ENCODE measurements around the gene FNBP1. TPM values are rescaled to one million over a fixed set of nuclear protein-coding genes. Genes with fewer than 3 reads are reported as not detected.
A peak's percentile ranks its signal among the peaks of the same experiment; 100 is the strongest.

Gene FNBP1
- total RNA-seq, 1 donor from 2014 or later: 48.4 TPM

DNA sequence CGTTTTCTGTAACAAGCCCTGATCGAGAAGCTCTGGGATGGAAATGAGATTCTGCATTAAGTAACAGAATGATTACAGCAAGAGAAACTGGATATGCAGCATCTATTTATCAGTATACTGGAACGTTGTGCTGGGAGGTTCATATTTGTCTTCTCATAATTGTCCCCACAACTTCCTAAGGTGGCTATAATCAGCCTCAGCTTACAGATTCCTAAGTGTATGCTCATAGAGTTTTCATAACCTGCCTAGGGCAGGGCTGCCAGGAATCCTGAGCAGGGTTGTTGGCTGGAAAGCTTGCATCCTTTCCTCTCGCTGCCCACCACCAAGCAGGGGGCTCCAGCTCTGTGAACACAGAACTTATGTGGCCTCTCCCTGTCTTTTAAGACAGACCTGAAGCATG, 70.2 kb downstream of the FNBP1 start:
- DNase-seq (ENCODE audit: low read depth, low spot score): no peak
- Mint-ChIP-seq H3K4me3 (no peak overlapping the region), H3K36me3 (ENCODE audit: low read depth) (peaks cover 12% of the 10 kb centered on the region), H3K27me3 (ENCODE audit: low read depth) (no peaks in the 10 kb centered on the region), H3K4me1 (peaks cover 3% of the 10 kb centered on the region), H3K27ac (ENCODE audit: unreplicated experiment) (peak overlapping the region; percentile 50), H3K9me3 (no peaks in the 10 kb centered on the region)
- TF ChIP-seq, protein P1, sequence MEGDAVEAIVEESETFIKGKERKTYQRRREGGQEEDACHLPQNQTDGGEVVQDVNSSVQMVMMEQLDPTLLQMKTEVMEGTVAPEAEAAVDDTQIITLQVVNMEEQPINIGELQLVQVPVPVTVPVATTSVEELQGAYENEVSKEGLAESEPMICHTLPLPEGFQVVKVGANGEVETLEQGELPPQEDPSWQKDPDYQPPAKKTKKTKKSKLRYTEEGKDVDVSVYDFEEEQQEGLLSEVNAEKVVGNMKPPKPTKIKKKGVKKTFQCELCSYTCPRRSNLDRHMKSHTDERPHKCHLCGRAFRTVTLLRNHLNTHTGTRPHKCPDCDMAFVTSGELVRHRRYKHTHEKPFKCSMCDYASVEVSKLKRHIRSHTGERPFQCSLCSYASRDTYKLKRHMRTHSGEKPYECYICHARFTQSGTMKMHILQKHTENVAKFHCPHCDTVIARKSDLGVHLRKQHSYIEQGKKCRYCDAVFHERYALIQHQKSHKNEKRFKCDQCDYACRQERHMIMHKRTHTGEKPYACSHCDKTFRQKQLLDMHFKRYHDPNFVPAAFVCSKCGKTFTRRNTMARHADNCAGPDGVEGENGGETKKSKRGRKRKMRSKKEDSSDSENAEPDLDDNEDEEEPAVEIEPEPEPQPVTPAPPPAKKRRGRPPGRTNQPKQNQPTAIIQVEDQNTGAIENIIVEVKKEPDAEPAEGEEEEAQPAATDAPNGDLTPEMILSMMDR (conservative IDR thresholded peaks at IDR 0.05): no peak

DNA sequence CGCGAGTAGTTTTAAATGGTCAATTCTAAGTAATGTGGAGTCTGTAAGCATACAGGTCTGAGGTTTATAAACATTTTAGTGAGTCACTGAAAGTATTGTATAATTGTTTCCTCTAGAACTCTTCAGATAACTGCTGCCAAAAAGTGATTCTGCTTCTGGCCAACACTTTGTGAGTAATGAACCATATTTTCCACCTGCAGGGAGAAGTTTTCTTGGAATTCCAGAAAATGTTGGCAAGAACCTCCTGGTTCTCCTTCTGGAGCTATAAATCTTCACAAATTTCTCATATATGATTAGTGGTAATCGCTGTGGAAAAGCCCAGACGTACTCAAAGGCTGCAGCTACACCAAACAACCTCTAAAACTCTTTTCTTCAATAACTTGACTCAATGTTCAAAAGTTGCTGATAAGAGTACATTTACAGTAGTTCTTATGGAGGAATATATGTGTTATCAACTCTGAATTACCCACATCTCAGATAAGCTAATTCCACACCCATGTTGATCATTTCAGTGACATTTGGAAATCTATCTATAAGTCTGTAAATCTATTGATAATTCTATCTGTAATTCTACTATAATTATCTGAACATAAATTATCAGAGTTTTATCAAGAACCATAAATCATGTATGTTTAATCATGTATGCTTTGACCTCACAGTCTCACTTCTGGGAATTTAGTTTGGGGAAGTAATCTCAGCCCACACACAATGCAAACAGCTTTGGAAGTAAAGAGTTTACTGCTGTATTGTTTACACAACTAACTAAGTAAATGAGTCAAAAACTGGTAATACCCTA, 74.1 kb downstream of the FNBP1 start:
- Mint-ChIP-seq H3K27me3 (ENCODE audit: low read depth) (no peaks in the 10 kb centered on the region), H3K9me3 (no peaks in the 10 kb centered on the region), H3K36me3 (ENCODE audit: low read depth) (peaks cover 17% of the 10 kb centered on the region), H3K27ac (ENCODE audit: unreplicated experiment) (no peak overlapping the region), H3K4me1 (peaks cover 34% of the 10 kb centered on the region), H3K4me3 (no peak overlapping the region)
- TF ChIP-seq, protein P1 (conservative IDR thresholded peaks at IDR 0.05): no peak
- no peak for DNase-seq (ENCODE audit: low read depth, low spot score)

DNA sequence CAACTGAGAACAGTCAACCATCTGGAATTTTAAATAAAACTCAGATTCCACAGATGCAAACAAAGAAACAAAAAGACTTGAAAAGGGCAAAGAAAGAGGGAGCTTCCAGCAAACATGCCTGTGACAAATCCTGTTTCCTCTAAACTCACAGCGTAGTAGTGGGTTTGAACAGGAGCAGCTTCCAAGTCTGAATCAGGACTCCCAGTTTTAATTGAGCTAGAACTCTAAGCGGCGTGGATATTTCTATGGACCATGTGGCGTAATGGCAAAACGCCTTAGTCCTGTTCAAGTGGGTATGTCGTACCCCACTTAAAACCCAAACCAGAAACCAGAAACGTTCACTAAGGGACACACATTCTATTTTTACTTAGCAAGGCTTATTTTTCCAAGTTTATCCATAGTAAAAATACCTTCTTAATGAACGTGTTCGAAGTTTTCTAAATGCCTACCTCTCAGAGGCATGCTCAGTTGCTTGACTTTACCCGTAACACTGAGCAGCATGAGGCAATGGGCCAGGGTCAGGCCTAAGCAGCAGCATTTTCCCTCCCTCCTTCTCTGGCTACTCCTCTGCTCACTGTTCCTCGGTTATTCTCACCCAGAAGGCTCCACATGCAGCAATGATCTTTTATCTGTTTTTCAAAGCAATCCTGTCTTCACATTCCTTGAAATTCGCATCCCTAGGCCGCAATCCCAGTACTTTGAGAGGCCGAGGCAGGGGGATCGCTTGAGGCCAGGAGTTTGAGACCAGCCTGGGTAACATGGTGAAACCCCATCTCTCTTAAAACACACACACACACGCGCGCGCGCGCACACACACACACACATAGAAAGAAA, 77.9 kb downstream of the FNBP1 start:
- no peak for DNase-seq (ENCODE audit: low read depth, low spot score)
- H3K9me3 Mint-ChIP-seq: no peaks in the 10 kb centered on the region
- H3K4me1 Mint-ChIP-seq: peaks cover 58% of the 10 kb centered on the region
- H3K36me3 Mint-ChIP-seq (ENCODE audit: low read depth): peaks cover 10% of the 10 kb centered on the region
- H3K27ac Mint-ChIP-seq (ENCODE audit: unreplicated experiment): peak overlapping the region; percentile 99
- TF ChIP-seq, protein P1 (conservative IDR thresholded peaks at IDR 0.05): no peak
- H3K4me3 Mint-ChIP-seq: peak overlapping the region; percentile 84
- no peaks in the 10 kb centered on the region for H3K27me3 Mint-ChIP-seq (ENCODE audit: low read depth)

DNA sequence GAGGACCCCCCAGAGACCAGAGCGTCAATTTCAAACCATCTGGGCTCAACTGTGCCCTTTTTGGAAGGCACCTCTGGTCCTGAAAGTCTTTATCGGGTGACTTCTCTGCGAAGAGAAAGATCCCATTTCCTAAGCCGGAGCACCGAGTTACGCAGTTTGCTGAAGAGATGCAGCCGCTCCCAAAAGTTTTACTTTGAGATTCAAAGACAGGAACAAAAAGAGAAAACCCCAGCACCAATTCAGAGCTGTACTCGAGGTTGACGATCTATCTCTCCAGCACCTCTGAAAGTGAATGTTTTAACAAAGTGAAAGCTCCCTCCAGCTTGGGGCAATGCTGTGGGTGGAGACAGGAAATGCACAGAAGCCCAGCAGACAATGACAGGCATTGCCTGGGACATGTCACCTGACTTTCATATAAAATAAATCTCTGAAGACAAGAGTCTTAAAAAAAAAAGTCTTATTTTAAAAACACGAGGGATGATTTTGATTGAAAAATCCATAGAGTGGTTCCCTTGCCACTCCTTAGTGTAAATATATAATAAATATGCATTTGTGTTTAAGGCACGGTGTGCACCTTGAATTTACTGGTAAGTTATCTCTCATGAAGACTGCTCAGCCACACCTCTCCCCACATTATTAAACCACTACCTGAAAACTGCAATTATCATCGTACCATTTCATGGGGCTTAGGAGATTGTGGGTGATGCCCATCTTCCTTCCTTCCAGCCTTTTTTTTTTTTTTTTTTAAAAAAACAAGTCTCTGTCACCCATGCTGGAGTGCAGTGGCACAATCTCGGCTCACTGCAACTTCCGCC, 79.9 kb downstream of the FNBP1 start:
- TF ChIP-seq, protein P1 (conservative IDR thresholded peaks at IDR 0.05): no peak
- H3K4me1 Mint-ChIP-seq: peaks cover 58% of the 10 kb centered on the region
- peaks cover 14% of the 10 kb centered on the region for H3K36me3 Mint-ChIP-seq (ENCODE audit: low read depth)
- no peak for DNase-seq (ENCODE audit: low read depth, low spot score)
- peak overlapping the region; percentile 99 for H3K27ac Mint-ChIP-seq (ENCODE audit: unreplicated experiment)
- no peaks in the 10 kb centered on the region for H3K27me3 Mint-ChIP-seq (ENCODE audit: low read depth)
- no peaks in the 10 kb centered on the region for H3K9me3 Mint-ChIP-seq
- H3K4me3 Mint-ChIP-seq: peak overlapping the region; percentile 83

DNA sequence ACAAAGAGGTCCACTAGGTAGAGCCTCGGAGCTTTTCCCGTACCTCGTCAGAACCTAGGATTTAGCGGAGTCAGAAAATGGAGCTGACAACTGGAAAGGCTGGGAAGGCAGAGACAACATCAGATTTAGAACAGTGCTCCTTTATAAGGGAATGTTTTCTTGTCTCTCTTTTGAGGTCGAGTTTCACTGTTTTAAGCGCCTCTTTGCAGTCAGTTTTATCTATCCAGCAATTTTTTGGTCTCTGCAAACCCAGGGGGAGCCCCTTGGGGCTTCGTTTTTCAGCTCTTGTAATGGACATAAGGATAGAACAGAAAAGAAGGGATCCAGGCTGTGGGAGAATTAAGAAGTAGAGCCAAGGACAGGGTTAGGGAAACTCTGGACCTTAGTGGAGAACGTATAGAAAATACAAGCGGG, 80.5 kb downstream of the FNBP1 start:
- no peak for DNase-seq (ENCODE audit: low read depth, low spot score)
- peak overlapping the region; percentile 94 for H3K27ac Mint-ChIP-seq (ENCODE audit: unreplicated experiment)
- peaks cover 58% of the 10 kb centered on the region for H3K4me1 Mint-ChIP-seq
- no peaks in the 10 kb centered on the region for H3K9me3 Mint-ChIP-seq
- TF ChIP-seq, protein P1 (conservative IDR thresholded peaks at IDR 0.05): no peak
- H3K27me3 Mint-ChIP-seq (ENCODE audit: low read depth): no peaks in the 10 kb centered on the region
- peak overlapping the region; percentile 83 for H3K4me3 Mint-ChIP-seq
- peaks cover 20% of the 10 kb centered on the region for H3K36me3 Mint-ChIP-seq (ENCODE audit: low read depth)

All from neural crest cell (in vitro differentiated cells).